GM19351 (cell line): Measurements from ENCODE around the gene CBFA2T3.
A peak's percentile ranks its signal among the peaks of the same experiment; 100 is the strongest.

Experiments
- ATAC-seq: cut with Tn5 transposase; IDR thresholded peaks from one replicate; pipeline ENCODE4 v1.9.1; 2021; ENCODE audit warnings: mild to moderate bottlenecking, moderate library complexity; ENCODE audit not compliant: unreplicated experiment

CBFA2T3 gene

GRCh38 chr16:88999457-89000206, 22.6 kb upstream of the CBFA2T3 start:
- no peak for ATAC-seq

- no peak for ATAC-seq
Observed at GRCh38 chr16:88995746-88996535, 18.9 kb upstream of the CBFA2T3 start.

- no peak for ATAC-seq
Observed at GRCh38 chr16:88995194-88995593, 18.2 kb upstream of the CBFA2T3 start.

- ATAC-seq: no peak
Observed at GRCh38 chr16:88994695-88995094, 17.7 kb upstream of the CBFA2T3 start.

DNA sequence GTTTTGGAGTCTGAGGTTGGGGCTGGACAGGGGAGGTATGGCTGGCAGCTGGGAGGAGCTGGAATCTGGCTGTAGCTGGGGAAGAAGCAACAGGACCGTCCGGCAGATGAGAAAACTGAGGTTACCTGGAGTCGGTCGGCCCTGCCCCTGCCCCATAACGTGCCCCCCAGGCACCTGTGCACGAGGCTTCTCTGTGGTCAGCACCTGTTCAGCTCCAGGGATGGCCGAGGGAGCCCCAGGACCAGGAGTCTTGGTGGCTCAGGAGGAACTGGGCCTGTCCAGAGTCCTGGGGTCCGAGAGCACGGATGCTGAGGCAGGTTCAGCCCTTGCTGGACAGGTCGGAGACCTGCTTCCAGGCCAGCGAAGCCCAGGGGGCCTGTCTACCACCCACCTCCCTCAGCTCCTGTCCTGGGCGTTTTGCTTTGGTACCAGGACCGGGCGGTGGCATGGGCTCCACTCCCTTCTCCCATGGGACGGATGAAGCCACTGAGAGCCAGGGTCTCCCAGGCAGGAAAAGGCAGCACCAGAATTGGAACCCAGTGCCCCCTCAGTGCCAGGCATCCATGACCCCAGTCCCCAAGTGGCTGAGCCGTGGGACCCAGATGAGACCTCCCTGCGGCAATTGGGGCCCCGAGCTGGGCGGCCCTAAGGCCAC, 17.1 kb upstream of the CBFA2T3 start:
- ATAC-seq: no peak

GRCh38 chr16:88993166-88993761, 16.3 kb upstream of the CBFA2T3 start:
- no peak for ATAC-seq

DNA sequence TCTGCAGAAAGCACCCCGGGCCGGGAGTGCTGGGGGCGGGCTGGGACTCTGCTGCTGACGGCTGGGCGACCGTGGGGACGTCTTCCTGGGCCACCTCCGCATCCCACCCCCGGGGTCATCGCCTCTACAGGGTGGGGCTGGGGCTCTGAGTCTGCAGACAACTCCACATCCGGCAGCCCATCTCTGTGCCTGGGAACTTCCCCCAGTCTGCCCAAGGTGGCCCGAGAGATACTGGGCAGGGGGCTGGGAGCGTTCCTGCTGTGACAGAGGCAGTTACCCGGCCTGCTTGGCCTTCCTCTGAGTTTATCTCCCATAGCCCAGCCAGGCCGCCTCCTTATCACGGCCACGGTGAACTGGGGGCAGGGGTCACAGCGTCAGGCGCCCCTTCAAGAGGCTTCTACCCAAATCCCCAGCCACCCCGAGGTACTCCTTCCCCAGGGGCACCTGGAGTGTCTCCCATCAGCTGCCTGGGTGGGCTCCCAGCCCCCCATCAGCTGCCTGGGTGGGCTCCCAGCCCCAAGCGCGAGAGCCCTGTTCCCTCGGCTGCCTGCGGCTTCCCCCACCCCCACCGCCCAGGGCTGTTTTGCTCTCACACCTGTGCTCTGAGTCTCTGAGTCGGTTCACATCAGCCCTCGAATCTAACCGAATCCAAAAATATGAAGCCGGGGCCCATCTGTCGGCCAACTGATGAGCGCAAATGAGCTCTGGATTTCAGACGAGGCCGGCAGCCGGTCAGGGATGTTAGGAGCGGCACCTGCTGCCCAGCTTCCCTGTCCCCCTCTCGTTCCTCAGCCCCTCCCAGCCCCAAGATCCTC, 15.6 kb upstream of the CBFA2T3 start:
- ATAC-seq: no peak

GRCh38 chr16:88991813-88992350, 14.9 kb upstream of the CBFA2T3 start:
- no peak for ATAC-seq

- ATAC-seq: no peak
Observed at GRCh38 chr16:88989852-88990547, 13.0 kb upstream of the CBFA2T3 start.

DNA sequence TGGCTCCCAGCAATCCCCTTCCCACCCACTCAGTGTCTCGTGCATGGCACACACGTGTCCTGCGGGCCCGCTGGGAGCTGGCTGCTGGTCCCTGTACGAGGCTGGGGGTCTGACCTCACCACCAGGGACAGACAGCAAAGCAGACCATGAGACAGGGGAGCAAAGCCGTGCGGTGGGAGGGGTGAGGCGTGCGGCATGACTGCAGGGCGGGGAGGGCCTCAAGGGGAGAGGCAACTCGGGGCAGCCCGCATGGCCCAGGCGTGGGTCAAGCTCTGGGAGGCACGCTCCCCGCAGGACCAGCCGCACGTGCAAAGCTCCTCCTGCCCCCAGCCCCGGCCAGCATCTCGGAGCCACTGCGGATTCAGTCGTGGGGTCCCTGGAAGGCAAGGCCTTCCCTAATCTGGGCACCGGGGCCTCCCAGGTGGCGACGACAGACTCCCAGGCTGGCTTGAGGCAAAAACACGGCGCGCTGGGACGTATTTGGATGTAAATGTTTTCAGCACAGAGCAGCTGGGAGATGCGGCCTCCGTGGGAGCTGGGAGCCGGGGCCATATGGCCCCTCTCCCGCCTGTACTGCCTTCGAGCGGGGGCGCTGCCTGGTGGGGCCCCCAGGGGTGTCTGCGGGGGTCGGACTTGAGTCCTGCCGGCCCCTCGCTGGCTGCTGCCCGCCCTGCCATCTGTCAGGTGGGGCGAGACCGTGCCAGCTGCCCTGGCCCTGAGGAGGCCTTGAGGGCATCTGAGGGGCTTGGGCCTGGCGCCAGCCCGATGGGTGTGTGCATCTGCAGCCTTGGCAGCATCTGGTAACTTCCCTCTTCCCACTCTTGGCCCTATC, 12.2 kb upstream of the CBFA2T3 start:
- ATAC-seq: no peak

- ATAC-seq: no peak
Observed at GRCh38 chr16:88985521-88985920, 8.5 kb upstream of the CBFA2T3 start.

GRCh38 chr16:88983771-88984687, 7.0 kb upstream of the CBFA2T3 start:
- no peak for ATAC-seq

- no peak for ATAC-seq
Observed at GRCh38 chr16:88983165-88983564, 6.2 kb upstream of the CBFA2T3 start.

GRCh38 chr16:88982286-88983084, 5.5 kb upstream of the CBFA2T3 start:
- no peak for ATAC-seq

DNA sequence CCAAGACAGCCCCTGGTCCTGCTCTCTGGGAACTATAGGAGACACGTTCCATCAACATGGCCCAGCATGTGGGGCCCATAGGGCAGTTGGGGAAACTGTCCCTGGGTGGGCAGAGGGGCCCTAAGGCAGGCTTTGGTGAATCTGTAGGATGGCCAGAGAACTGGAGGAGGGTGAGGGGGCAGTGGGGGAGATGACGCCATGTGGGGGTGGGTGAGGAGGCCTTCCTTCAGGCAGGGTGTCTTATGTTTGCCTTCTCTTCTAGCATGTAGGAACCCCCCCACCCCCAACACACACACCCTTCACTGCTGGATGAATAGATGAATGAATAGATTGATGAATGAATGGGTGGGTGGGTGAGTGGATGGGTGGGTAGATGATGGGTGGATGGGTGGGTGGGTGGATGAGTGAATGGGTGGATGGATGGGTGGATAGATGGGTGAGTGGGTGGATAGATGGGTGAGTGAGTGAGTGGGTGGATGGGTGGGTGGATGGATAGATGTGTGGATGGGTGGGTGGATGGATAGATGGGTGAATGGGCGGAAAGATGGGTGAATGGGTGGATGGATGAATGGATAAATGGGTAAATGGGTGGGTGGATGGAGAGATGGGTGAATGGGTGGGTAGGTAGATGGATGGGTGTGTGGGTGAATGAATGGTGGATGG, 2.5 kb upstream of the CBFA2T3 start:
- no peak for ATAC-seq

DNA sequence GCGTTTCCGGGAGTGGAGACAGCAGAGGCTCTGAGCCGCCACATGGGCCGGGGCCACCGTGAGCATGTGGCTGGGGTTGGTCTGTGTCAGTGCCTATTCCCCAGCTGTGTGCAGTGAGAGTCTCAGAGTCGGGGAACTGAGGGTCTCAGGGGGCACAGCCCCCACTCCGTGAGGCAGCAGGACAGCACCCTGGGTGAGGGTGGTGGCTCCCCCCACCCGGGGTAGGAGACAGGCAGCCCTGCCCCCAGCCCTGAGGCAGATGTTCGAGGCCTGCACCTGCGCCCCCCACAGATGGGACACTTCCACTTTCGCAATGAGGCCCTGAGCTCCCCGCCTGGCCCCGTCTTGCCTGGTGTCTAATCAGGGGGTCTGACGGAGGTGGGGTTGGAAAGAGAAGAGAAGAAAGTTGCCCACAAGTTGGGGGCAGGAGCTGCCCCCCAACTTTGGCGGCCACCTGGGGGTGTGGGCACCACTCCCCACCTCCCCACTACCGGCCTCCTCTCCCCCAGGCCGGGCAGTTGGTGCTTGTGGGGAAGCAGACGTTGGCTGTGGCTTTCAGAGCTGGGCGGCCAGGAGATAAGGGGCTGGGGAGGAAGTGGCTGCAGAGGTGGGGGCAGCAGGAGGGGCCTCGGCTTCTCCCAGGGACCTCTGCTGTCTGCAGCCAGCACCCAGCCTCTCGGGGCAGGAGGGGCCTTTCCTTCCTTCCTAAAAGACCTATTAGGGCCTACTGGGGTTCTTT, 1.8 kb upstream of the CBFA2T3 start:
- peak; percentile 36 for ATAC-seq
